HG02642 (cell line): ENCODE data around the gene UNKL.

Experiments used
- ATAC-seq: cut with Tn5 transposase; IDR thresholded peaks from one replicate; pipeline ENCODE4 v1.9.1; 2021; ENCODE audit warnings: mild to moderate bottlenecking; ENCODE audit not compliant: unreplicated experiment, poor library complexity

The UNKL gene

DNA sequence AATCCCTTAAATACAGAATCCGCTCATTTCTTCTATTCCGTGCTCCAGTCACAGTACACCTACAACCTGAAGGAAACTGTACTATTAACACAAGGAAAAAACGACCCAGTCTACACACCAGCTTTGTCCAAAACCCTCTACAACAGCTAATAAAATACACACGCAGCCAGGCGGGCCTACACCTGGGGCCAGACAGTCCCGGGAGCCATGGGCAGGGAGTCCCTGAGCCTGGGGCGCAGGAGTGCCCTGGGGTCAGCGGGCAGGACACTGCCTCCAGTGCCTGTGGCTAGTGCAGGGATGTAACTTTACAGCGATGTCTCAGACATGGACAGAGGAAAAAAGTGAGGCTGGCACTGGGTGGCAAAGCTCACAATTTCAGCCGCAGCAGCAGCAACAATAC, 34.3 kb downstream of the UNKL start:
- no peak for ATAC-seq

DNA sequence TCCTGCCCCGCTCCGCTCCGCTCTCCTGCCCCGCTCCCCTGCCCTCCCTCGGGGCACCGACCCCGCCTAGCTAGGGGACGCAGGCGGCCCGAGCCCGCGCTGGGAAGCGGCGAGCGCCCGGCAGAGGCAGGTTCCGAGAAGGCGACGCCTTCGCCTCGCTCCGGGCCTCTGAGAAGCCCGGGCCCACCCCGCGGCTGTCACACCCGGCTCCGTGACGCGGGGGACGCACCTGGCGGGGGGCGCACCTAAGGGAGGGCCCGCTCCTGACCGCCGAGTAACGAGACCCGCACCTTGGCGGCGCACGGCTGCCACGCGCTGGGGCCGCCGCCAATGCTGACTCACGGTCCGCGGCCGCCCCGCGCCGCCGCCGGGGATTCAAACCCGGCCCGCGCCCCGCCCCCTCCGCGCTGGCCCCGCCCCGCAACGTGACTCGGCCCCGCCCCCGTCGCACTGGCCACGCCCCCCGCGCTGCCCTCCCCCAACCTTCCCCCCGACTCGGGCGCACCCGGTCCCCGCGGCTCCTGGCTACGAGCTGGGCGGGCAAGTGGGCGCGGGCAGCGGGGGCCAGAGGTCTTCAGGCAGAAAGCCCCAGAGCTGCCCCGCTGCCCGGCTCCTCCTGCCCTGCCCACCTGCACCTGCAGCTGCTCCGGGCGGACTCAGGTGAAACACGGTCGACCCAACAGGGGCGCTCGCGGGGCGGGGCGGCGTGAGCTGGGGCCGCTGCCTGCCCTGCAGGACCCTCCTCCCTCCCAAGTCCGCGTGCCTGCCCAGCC, 35.0 kb downstream of the UNKL start:
- peak; percentile 53 for ATAC-seq

DNA sequence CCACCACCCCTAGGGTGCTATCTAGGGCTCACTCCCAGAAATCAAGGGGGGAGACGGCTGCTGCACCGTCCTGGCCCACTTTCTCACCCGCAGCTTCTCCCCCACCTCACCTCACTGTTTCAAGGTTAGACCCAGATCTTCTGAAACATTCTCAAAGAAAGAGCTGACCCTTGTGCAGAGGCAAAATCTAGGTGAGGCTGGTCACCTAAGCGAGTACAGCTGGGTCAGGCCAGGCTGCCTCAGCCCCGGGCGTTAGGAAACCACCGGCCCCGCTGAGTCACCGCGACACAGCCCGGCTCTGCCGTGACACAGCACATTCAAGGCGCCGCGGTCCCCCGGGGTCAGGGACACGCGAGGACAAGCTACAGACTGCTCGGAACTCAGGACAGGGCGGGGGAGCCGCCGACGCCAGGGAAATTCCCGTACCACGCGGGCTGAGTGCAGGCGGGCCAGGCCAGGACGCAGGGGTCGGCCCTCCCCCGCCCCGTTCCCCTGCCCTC, 35.6 kb downstream of the UNKL start:
- ATAC-seq: peak; percentile 47

DNA sequence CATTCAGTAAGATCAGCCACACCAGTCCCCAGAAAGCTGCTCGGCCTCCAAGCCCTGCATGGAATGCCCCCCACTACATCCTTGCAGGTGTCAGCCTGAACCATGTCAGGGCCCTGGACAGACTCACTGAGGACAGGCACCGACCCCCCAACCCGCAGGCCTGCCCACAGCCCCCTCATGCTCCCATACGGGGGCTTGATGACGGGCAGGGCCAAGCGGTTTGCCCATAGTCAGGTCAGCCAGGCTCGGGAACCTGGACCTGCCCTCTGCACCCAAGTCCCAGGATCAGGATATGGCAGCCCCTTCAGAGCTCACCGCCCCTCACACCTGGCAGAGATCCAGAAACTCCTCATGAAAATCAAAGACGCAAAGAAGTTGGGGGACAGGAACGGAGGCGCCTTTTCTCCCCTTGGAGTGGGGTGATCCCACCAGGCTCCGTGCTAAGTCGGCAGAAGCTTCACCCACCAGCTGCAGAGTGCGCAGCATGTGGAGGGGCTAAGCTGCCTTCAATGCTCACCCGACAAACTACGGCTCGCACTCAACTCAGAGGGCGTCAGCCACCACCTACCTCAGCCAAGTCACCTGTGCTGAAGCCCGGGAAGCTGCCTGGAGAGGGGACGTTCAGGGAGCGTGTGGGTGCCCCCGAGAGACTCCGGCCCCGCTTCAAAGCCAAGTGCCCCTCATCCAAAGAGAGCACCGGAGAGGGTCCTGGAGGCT, 36.3 kb downstream of the UNKL start:
- ATAC-seq: no peak

DNA sequence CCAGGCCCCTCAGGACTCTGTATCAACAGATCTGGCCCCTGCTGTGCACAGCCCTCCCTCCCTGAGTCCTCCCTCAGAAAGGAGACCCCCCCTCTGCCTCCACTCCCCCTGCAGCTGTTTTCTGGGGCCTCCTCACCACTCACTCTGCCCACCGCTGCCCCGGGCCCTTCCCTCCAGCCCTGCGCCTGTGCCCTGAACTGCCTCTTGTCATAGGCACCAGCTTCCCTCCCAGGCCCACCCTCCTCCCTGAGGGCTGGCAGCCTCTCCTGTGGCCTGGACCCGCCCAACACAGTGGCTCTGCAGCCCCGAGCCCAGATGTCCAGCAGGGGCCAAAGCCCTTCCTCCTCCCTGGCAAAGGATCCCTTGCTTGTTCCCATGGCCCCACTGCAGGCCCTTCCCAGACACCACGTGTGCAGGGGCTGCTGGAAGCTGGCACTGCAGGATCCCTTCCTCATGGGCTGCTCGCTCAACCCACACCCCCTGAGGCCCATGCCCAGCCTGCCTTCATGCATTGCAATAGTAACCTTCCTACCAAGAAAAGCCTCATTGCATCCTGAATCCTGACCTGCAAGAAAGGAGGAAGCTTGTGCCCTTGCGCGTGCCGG, 37.0 kb downstream of the UNKL start:
- no peak for ATAC-seq

DNA sequence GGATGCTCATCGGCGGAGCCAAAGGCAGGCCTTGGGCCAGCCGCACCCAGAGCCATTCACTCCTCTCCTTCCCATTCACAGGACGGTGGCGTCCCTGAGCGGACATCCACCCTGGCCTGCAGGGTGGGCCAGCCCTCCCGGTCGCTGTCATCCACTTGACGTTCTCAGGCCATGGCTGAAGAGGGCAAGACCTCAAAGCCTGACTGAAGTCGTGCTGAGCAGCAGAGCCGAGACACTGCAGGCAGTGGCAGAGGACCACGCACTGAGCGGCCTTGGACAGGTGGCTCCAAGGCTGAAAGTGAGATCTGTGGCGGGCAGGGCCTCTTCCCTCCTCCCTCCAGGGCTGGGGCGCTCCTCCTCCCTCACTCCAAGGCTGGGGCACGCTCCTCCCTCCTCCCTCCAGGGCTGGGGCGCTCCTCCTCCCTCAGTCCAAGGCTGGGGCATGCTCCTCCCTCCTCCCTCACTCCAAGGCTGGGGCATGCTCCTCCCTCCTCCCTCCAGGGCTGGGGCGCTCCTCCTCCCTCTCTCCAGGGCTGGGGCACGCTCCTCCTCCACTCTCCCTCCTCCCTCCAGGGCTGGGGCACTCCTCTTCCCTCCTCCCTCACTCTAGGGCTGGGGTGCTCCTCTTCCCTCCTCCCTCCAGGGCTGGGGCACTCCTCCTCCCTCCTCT, 38.6 kb downstream of the UNKL start:
- no peak for ATAC-seq

DNA sequence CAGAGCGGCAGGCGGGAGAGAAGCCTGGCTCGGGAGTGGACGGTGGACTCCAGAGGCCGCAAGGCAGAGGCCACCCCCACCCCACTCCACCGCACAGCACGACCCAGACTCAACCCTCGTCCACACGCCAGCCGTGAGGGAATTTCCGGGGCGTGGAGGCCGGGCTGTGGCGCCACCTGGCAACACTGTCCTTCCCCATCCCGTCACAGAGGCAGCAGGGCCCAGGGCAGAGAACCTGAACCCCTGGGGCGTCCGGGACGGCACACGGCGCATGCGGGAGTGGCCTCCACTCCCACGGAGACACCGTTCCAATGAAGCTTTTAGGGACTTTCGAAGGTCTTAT, 39.2 kb downstream of the UNKL start:
- no peak for ATAC-seq

DNA sequence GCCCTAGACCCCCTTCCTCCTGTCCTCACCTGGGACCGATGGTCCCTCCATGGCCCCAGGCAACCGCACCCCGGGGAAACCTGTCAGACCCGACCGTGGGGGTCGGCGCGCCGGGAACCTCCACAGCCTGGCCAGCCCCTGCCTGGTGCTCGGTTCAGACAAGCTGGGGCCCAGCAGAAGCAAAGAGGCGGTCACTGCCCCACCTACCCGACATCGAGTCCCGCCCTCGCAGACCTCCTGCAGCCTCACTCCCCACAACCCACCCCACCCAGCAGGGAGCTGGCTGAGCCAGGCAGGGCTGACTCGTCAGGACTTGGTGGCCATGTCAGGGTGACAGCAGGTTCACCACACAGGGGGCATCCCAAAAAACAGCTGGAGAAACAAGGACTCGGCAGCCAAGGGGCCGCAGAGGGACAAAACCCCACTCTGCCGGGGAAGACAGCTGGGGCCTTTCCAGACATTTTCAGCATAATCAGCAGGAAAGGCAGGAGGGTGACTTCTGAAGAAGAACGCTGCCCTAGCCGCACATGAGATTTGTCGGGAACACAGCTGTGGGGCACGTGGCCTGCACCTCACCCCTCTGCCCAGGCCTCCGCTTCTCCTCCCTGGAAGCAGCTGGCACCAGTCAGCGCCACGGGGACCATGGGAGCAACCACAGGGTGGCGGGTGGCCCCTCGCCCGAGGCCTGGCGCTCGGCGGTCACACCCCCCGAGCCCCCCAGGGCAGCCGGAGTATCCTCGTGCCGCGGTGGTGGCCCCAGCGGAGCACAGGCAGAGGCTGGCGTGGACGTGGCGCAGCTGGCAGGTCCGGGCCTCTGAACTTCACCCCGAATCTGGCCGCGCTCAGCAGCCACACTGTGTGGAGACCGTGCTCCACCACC, 39.8 kb downstream of the UNKL start:
- no peak for ATAC-seq

DNA sequence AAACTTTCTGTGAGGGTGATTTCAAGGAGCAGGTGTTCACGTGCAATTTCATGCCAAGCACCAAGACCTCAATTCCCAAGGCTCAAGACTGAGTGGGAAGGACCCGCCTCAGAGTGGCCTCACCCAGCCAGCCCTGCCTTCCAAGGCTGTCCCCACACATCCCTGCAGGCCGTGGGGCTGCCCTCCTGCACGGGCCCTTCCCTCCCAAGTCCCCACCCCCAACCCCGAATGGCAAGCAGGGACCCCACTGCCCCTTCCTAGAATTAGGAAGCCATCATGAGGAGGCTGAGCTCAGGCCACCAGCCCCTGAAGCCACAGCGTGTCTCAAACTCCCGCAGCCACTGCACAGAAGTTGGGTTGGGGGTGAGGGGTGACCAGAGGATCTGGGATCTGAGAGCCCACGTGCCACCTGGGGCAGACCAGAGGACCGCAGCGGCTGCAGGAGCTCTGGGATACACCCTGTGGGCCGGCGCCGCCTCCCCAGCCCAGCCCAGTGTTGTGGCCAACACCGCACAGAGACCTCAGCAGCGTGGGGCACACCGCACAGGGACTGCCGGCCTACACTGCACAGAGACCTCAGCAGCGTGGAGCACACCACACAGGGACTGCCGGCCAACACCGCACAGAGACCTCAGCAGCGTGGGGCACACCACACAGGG, 42.1 kb downstream of the UNKL start:
- no peak for ATAC-seq

DNA sequence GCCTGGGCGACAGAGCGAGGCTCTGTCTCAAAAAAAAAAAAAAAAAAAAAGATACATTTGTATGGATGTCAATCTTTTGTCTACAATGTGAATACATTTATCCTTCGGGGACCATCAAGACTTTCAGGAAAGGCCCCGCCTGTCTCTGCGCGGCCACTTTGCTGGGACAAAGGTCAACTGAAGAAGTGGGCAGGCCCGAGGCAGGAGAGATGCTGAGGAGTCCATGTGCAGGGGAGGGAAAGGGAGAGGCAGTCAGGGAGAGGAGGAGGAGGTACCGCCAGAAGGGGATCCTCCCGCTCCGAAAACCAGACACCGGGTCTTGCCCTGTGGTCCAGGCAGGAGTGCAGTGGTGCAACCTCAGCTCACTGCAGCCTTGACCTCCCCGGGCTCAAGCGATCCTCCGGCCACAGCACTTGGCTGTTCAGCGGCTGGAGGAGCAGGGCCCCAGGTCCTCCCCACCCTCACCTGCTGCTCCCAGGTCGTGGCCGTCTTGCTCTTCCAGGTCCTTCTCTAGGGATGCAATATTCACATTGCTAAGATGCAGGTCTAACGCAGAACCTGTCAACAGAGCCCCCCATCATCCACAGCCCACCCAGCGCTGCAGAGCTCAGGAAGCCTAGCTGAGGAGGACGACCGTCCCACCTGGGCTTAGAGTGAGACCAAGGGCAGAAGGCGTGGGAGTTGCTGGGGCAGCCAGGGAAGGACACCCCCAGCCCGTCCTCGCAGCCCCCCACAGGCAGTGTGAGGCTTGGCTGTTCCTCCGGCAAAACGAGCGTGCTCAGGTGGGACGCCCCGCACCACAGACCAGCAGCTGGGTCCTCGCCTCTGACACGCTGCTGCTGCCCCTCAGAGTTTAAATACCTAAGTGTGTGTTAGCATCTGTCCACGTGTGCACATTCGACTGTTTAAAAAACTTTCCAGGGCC, 43.2 kb downstream of the UNKL start:
- no peak for ATAC-seq

DNA sequence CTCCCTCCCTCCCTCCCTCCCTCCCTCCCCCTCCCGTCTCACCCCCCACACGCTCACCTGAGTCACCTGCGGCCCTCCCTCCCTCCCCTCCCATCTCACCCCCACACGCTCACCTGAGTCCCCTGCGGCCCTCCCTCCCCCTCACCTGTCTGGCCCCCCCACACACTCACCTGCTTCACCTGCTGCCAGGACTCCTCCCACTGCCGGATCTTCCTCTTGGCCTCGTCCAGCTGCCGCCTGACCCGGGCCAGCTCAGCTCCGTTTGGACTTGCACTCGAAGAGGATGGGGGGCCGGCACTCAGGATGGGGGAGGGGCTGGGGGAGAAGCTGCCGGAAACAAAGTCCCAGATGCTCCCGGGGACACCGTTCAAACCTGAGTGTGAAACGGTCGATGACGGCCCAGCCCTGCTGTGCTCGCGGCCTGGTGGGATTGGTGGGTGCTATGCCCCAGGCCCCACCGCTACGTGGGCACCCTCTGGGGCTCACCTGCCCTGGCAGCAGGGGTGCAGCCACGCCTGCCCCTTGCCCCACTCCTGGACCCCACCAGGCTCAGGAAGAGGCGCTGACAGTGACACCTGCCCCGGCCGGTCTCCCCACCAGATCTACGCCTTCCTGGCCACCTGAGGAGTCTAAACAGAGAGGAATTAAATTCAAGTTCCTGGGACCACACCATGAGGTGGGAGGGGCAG, 46.9 kb downstream of the UNKL start:
- no peak for ATAC-seq

DNA sequence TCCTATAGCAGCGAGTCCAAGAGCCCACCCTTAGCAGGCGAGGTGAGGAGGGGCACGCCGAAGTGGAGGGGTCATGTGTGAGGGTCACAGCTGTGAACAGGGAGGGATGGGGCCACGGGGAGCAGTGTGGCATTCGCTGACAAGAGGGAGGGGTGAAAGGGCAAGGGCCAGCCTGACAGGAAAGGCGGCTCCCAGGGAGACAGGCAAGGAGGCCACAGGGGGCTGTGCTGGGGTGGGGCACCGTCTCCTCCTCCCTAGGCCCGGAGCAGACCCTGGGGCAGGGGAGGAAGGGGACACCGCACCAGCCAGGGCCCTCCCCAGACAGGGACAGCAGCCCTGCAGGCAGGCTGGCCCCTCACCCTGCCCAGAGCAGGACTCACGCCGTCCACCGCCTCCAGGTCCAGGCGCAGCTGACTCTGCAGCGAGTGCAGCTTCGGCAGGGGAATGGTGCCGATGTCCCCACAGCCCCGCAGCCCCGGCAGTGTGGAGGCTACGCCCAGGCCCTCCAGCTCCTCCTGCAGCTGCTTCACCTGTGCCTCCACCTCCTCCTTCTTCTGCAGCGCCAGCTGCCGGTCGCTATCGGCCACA, 47.7 kb downstream of the UNKL start:
- no peak for ATAC-seq

DNA sequence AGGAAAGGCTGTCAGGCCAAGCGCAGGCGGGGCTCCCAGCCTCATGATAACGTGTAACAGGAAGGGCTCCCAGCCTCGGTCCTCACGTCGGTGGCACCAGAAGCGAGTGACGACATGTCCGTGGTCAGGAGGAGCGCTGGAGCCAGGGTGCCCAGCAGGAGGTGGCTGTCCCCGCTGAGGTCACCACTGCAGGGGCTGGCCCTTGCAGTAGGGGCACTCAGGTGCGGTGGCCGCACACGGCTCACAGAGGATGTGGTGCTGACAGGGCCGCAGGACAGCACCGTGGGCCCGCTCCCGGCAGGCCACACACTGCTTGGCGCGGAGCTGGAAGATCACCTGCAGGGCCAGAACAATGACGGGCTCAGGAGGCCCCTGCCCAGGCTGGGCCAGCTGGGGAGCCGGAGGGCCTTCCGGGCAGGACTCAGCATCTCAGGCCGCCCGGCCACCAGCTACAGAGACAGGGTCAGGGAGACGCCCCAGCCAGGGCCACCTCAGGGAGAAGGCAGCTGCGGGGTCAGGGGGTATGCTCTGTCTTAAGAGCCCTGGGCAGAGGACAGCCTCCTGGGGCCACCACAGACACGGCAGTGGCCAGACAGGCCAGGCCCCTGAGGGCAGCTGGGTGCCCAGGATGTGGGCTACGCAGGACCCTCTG, 48.3 kb downstream of the UNKL start:
- no peak for ATAC-seq

DNA sequence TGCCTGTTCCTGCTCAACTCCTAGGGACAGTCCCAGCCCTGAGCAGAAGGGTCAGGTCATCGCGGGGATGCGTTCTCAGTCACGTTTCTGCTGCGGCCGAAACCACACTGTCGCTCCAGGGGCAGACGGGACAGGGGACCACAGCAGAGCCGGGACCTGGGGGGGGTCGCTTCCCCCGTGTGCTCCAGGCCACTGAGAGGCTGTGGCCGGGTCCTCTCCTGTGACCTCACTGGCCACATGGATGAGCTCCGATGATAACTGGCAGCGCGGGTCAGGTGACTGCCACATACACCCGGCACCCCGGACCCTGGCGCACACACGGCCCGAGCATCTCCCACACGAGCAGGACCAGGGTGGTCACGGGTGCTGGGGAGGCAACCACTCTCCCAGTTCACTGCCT, 50.0 kb downstream of the UNKL start:
- ATAC-seq: no peak

DNA sequence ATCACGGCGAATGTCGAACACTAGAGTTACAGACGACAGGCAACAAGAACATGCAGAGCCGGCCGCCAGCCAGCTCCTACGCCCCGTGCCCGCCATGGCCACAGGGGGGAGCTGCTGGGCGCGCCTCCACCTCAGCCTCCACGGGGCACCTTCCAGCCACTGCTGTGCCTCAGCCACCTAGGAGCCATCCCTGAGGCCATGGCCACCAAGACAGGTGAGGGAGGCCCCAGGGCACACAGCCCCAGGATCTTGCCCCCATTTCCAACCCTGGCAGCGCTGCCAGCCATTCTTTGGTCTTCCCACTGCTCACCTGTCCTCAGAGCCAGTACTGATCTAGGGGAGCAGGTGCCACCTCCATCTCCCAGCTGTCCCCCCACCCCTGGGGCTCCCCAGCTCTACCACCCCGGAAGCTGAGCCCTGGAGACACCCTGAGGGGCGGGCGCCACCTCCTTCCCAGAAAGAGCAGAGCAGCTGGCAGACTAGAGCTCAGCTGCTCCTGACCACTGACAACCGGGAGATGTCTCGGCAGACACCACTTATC, 50.9 kb downstream of the UNKL start:
- peak; percentile 59 for ATAC-seq

DNA sequence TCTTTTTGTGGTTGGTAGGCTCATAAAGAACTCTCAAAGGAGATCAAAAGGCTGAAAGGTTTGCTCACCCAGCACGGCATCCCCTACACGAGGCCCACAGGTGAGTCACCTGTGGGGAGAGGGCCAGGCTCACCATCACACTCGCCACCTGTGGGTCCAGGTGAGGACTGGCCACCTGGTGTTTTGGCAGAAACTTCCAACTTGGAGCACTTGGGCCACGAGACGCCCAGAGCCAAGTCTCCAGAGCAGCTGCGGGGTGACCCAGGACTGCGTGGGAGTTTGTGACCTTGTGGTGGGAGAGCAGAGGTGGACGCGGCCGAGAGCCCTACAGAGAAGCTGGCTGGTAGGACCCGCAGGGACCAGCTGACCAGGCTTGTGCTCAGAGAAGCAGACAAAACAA, 51.7 kb downstream of the UNKL start:
- ATAC-seq: no peak
